MM.1S (cell line): Measurements from ENCODE around the gene PTPRK.

ENCODE experiments used
- EZH2phosphoT487 ChIP-seq: fragments of 300-600 bp; sonication (generic); IDR thresholded peaks from 2 replicates; pipeline ENCODE4 v1.6.1; 2018; ENCODE audit warnings: antibody characterized with exemption, low read length
- TF ChIP-seq, protein P1 (sequence below): fragments of 300-600 bp; sonication (generic); IDR thresholded peaks from 2 replicates; pipeline ENCODE4 v1.5.1; 2016; ENCODE audit warnings: antibody characterized with exemption, low read length, mixed read lengths

DNA sequence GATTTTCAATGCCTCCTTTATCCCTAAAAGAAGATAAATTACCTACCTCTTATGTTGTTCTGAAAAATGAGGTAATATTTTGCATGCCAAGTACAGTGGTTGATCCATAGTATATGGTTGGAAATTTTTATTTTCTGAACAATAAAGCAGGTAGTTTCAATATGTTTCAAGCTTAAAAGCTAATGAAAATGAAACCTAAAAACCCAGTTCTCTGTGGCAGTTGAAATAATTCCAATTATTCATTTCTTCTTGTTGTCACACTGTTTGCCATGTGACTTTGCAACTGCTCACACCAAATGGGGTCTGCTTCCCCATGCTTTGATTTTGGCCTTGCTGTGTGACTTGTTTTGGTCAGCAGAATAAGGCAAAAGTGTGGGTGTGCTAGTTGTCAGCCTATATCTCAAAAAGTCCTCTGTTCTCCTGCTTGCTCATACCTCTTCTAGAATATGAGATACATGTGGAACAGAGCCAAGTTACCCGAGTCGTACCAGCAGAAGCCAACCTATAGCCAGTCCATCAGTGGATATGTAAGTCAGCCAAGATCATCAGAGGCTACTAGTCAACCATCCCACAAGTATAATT lies 422.3 kb downstream of the PTPRK start:
- TF ChIP-seq, protein P1, sequence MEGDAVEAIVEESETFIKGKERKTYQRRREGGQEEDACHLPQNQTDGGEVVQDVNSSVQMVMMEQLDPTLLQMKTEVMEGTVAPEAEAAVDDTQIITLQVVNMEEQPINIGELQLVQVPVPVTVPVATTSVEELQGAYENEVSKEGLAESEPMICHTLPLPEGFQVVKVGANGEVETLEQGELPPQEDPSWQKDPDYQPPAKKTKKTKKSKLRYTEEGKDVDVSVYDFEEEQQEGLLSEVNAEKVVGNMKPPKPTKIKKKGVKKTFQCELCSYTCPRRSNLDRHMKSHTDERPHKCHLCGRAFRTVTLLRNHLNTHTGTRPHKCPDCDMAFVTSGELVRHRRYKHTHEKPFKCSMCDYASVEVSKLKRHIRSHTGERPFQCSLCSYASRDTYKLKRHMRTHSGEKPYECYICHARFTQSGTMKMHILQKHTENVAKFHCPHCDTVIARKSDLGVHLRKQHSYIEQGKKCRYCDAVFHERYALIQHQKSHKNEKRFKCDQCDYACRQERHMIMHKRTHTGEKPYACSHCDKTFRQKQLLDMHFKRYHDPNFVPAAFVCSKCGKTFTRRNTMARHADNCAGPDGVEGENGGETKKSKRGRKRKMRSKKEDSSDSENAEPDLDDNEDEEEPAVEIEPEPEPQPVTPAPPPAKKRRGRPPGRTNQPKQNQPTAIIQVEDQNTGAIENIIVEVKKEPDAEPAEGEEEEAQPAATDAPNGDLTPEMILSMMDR: no peak
- no peak for TF ChIP-seq EZH2phosphoT487
